GM18526 (cell line): ENCODE data around the gene PALLD.

ENCODE experiments used
- POLR2A ChIP-seq: IDR thresholded peaks from 3 replicates; pipeline ENCODE4 v1.6.1; 2011; ENCODE audit not compliant: insufficient read length; ENCODE audit errors: extremely low read depth

Gene PALLD

GRCh38 chr4:168689791-168690190 is 192.9 kb downstream of the PALLD start:
- no peak for TF ChIP-seq POLR2A

- TF ChIP-seq POLR2A, result no peak
Observed at GRCh38 chr4:168690199-168690598, 193.3 kb downstream of the PALLD start.

- TF ChIP-seq POLR2A, result no peak
Observed at GRCh38 chr4:168691631-168692369, 194.9 kb downstream of the PALLD start.

- no peak for TF ChIP-seq POLR2A
Observed at GRCh38 chr4:168693750-168694490, 197.1 kb downstream of the PALLD start.

GRCh38 chr4:168694667-168695066 is 197.8 kb downstream of the PALLD start:
- TF ChIP-seq POLR2A, result no peak

- TF ChIP-seq POLR2A, result no peak
Observed at GRCh38 chr4:168695288-168695687, 198.4 kb downstream of the PALLD start.

GRCh38 chr4:168696280-168696679 is 199.4 kb downstream of the PALLD start:
- no peak for TF ChIP-seq POLR2A

- TF ChIP-seq POLR2A, result no peak
Observed at GRCh38 chr4:168696826-168697225, 200.0 kb downstream of the PALLD start.

- TF ChIP-seq POLR2A, result no peak
Observed at GRCh38 chr4:168699224-168699878, 202.5 kb downstream of the PALLD start.

- TF ChIP-seq POLR2A, result no peak
Observed at GRCh38 chr4:168701061-168701460, 204.2 kb downstream of the PALLD start.

- TF ChIP-seq POLR2A, result no peak
Observed at GRCh38 chr4:168705121-168705520, 208.3 kb downstream of the PALLD start.

- no peak for TF ChIP-seq POLR2A
Observed at GRCh38 chr4:168707205-168707604, 210.4 kb downstream of the PALLD start.

GRCh38 chr4:168708108-168708507 is 211.3 kb downstream of the PALLD start:
- TF ChIP-seq POLR2A, result no peak

GRCh38 chr4:168710353-168710946 is 213.6 kb downstream of the PALLD start:
- TF ChIP-seq POLR2A, result no peak
